HG03103 (cell line): ENCODE data around the gene ZNF566.

Experiments
- ATAC-seq: cut with Tn5 transposase; IDR thresholded peaks from one replicate; pipeline ENCODE4 v1.9.1; 2021; ENCODE audit warnings: low read depth; ENCODE audit not compliant: unreplicated experiment

Gene ZNF566

DNA sequence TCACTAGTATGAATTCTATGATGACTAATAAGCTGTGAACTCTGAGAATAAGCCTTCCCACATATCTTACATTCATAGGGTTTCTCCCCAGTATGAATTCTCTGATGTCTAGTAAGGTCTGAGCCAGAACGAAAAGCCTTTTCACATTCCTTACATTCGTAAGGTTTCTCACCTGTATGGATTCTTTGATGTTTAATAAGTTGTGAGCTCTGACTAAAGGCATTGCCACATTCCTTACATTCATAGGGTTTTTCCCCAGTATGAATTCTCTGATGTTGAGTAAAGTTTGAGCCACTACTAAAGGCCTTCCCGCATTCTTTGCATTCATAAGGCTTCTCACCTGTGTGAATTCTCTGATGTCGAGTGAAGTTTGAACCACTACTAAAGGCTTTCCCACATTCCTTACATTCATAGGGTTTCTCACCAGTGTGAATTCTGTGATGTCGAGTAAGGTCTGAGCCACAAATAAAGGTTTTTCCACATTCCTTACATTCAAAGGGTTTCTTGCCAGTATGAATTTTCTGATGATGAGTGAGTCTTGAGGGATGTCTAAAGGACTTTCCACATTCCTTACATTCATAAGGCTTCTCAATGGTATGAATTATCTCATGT lies 40.2 kb downstream of the ZNF566 start:
- no peak for ATAC-seq

DNA sequence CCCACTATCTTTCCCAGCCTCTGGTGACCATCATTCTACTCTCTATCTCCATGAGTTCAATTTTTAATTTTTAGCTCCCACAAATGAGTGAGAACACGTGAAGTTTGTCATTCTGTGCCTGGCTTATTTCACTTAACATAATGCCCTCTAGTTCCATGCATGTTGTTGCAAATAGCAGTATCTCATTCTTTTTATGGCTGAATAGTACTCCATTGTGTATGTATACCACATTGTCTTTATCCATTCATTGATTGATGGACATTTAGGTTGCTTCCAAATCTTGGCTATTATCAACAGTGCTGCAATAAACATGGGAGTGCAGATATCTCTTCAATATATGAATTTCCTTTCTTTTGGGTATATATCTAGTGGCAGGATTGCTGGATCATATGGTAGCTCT lies 48.0 kb downstream of the ZNF566 start:
- ATAC-seq = no peak

DNA sequence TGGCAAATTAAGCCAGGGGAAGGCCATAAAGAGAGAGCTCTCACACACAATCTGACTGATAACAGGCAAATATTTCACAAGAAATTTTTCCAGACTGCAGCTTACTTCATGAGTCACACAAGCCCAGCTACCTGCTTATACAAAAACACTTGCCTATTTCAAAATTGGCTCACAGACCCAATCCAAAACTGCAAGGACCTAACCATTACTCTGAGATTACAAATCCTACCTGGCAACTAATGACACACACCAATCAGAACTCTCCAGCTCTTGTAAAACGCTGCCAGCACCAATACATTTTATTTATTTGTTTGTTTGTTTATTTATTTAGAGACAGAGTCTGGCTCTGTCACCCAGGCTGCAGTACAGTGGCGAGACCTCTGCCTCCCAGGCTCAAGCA lies 52.8 kb downstream of the ZNF566 start:
- no peak for ATAC-seq

DNA sequence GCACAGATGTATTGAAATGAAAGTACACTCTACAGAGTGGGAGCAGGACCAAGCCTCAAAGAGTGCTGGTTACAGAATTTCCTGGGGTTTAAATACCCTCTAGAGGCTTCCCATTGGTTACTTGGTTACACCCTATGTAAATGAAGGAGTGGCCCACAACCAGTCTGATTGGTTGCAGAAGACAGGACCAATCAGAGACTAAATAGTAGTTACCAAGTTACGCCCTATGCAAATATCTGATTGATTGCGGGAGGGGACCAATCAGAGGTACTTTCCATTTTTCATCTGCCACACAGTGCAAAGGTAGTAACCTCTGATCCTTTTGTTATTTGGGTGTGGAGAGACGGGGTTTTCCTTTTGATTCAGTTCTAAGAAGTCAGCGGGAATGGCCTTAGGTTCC lies 65.4 kb downstream of the ZNF566 start:
- ATAC-seq = no peak

DNA sequence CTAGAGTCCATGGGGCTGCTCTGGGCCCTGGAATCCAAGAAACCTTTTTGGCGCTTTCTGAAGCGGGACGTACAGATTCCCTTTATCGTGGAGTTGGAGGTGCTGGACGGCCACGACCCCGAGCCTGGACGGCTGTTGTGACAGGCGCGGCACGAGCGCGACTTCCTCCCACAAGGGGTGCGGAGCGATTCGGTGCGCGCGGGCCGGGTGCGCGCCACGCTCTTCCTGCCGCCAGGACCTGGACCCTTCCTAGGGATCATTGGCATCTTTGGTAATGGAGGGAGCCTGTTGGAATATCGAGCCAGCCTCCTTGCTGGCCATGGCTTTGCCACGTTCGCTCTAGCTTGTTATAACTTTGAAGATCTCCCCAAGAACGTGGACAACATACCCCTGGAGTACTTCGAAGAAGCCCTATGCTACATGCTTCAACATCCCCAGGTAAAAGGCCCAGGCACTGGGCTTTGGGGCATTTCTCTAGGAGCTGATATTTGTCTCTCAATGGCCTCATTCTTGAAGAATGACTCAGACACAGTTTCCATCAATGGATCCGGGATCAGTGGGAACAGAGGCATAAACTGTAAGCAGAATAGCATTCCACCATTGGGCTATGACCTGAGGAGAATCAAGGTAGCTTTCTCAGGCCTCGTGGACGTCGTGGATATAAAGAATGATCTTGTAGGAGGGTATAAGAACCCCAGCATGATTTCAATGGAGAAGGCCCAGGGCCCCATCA lies 67.4 kb downstream of the ZNF566 start:
- ATAC-seq = no peak

DNA sequence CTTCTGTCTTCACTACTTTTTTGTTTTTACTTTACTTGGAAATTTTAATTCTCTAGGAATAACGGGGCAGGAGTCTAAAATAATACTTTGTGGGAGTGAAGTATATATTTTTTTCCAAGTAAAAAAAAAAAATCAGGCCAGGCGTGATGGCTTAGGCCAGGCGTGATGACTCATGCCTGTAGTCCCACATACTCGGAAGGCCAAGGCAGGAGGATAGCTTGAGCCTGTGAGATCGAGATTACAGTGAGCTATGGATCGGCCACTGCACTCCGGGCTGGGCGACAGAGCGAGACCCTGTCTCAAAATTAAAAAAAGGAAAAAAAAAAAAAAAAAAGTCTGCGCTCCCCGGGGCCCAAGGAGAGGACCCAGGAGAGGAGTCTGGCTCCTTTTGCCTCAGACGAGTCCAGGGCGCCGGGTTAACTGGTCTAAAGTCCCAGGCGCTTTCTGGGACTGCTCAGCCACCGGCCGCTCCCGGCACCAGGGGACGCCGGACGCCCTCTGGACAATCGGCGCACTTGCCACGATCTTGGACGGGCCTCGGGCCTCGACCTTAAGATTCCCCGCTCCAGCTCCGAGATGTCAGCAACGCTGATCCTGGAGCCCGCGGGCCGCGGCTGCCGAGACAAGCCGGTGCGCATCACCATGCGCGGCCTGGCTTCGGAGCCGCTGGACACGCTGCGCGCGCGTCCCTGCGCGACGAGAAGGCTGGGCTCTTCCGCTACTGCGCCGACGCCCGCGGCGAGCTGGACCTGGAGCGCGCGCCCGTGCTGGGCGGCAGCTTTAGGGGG lies 68.2 kb downstream of the ZNF566 start:
- ATAC-seq = no peak

DNA sequence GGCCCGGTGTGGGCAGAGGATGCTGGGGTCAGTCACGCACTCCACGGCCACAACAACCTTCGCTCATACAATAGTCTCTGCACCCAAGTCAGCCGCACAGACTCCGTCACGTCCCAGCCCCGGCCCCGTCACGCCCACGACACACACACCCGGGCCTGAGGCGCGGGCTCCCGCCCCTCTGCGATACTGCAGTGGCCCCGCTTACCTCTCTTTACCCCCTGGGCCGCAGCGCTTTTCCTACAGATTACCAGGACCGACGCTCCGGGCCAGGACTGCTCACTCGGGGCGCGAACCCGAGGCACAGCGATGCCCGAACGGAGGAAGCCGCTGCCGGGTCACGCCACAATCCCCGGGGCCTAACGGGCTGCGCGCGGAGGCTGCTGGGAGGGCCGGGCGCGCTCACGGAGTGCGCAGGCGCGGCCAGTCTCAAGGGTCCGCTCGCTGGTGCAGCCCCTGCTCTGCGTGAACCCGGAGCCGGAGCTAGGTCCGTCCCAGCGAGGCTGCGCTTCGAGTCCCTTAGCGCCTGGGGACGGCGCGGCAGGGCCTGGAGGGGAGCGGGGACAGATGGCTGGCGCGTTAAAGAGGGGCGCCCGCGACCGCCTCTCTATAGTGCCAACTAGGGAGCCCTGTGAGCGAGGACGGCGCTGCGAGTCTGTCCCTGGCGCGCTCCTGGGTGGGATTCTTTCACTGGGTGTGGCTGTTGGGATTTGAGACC lies 70.9 kb downstream of the ZNF566 start, which contains the start of gene ZFP82:
Gene ZFP82 (minus strand): TSS at position 358 of the 715 bp plus-strand sequence. CDS start 8,855 bp downstream, outside the sequence.
- peak; percentile 85 for ATAC-seq

DNA sequence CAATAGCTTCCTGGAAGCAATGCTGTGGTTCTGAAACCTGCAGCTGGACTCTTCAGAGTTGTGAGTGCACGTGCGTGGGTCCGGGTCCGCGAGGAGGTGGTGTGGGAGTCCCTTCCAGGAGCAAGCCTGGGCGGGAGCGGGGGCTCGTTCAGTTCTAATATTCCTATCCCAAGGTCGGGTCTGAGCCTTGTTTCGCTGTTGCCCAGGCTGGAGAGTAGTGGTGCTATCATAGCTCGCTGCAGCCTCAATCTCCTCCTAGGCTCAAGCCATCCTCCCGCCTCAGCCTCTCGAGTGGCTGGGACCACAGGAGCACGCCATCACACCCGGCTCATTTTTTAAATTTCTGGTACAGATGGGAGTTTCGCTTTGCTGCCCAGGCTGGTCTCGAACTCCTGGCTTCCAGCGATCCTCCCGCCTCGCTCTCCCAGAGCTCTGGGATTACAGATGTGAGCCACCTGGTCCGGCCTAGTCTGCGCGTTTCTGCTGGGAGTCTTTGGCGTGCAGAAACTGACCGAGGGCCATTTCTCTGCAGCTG lies 71.5 kb downstream of the ZNF566 start:
- ATAC-seq = no peak

DNA sequence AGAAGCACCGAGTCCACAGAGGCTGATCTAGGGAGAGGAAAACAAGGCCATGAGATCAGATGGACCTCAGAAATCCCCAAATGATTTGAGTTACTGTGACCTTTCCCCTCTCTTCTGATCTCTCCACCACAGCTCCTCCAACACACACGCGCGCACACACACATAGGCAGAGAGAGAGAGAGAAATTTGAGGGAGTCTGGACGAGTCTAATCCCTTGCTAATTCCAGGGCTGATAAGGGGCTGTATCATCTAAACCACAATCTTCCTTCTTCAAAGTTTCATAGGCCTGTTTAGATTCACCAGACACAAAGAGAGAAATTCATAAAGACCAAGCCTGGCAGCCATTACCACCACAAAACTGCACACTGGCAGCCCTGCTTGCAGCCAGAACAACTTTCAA lies 79.5 kb downstream of the ZNF566 start:
- no peak for ATAC-seq

DNA sequence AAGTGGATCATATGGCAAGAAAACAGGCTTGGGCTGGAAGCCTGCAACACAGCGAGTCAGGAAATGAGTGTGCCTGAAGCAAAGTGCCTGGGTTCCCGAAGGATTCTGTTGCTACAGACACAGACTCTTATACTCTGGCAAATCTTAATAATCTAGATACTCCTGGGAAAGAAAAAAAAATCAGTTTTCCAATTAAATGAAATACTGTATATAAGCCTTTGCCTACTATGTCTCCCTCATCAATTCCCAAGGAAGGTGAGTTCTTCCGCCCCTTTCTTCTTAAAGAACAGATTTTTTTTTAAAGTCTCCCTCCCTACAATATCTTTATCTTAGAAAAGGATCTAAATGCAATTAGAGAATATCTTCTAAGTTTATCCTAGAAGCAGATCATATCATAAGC lies 81.3 kb downstream of the ZNF566 start:
- ATAC-seq = no peak

DNA sequence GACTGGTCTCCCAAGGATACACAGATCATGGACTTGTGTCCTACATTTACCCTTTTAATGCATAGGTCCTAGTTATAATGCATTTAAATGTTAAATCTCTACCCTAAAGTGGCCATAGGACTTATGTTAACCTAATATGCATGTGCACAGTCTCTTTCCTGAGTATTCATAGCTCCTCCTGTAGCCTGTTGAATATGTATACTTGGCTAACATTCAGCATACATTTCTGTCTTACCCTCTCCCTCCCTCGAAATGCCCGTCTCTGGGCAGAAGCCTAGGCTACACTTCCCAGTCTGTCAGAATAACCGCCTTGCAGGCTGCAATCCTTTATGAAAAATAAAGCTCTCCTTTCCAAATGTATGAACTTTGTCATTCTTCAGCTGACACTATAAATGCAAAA lies 84.9 kb downstream of the ZNF566 start:
- ATAC-seq = no peak

DNA sequence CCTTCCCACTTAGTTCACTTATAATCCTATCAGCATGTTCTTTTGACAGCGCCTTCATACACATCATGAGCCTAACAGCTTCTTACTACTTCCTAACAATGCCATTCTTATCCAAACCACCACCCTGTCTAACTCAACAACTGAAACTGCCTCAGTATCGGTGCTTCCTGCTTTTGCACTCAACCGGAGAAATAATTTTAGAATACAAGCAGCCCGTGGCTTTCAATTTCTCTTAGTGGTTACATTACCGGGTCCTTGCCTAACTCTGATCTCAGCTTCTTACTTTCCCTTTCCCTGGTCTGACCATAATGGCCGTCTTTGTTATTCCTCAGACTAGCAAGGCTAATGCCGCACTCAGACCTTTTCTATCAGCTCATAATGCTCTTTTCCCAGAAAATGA lies 87.9 kb downstream of the ZNF566 start:
- no peak for ATAC-seq

DNA sequence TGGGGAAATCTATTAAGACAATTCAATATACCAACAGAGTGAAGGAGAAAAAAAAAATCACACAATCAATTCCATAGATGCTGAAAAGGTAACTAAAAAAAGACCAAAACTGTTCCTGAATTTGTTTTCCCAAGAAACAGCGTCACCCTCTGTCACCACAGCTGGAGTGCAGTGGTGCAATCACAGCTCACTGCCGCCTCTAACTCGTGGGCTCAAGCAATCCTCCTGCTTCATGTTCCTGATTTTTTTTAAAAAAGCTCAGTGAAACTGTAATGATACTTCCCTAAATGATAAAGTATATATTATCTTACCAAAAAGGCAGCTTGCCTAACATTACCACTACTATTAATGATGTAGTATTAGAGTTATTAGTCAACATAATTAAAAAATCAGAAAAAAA lies 90.8 kb downstream of the ZNF566 start:
- no peak for ATAC-seq
